ENCODE results near the gene MYO7A. TPM values are rescaled to one million over a fixed set of nuclear protein-coding genes. Genes with fewer than 3 reads are reported as not detected.

MYO7A gene
- total and polyA plus RNA-seq, 2 donors (not counting 3 experiments of a cell fraction or from before 2014, with no cell fraction given) = 1.3 to 3.6 TPM

- Histone ChIP-seq H3K4me3 (replicated peaks in 1 of 3; ENCODE audit: insufficient read depth in 1 of 3, low read depth in 1 of 3, low read length in 3 of 3) (no peak overlapping the region), H3K9me3 (replicated peaks; ENCODE audit: control insufficient read depth, insufficient read depth, low read length) (no peaks in the 10 kb centered on the region), H3K27me3 (ENCODE audit: control insufficient read depth in 2 of 2, insufficient read depth in 2 of 2, low read length in 2 of 2) (no peaks in the 10 kb centered on the region), H4K20me1 (replicated peaks; ENCODE audit: control insufficient read depth, extremely low read depth, insufficient read depth, low read length) (no peaks in the 10 kb centered on the region), H3K79me2 (ENCODE audit: control insufficient read depth, insufficient read depth, low read length) (no peaks in the 10 kb centered on the region), H3K4me1 (ENCODE audit: control insufficient read depth, extremely low read depth, insufficient read depth, low read length) (peaks cover 9% of the 10 kb centered on the region), H3K27ac (ENCODE audit: insufficient read depth, low read depth, low read length) (no peak overlapping the region), H3K4me2 (ENCODE audit: insufficient read depth, low read length) (no peak overlapping the region), H3K9me1 (replicated peaks; ENCODE audit: control insufficient read depth, extremely low read depth, insufficient read depth, low read length) (no peaks in the 10 kb centered on the region), H3K9ac (replicated peaks; ENCODE audit: extremely low read depth, insufficient read depth, low read length) (no peak overlapping the region), H2AFZ (ENCODE audit: low read depth, low read length) (no peak overlapping the region), H3K36me3 (ENCODE audit: control insufficient read depth in 2 of 2, extremely low read depth in 1 of 2, insufficient read depth in 2 of 2, low read length in 2 of 2) (no peaks in the 10 kb centered on the region)
- FAIRE-seq (no peak), DNase-seq (ENCODE audit: low read depth, low spot score) (no peak)
- BruUV-seq (replicated peaks) = no TSS peak
- intact Hi-C loops (cut with micrococcal nuclease) (no loop called here), dilution Hi-C loops (cut with MboI; ENCODE audit: extremely low pct_ligation_motif_present, low sequenced_read_pairs) (no loop called here)
- ChIA-PET POLR2A (no interaction called here), CTCF (interaction anchor here (1.3 to 4.6 kb wide), 2 partner anchors 50 kb away, joined by 3 to 32 read pairs; partner anchors contain the start of gene MYO7A)
- TF ChIP-seq CTCF (IDR thresholded peaks at IDR 0.05; ENCODE audit: extremely low read depth in 1 of 2, insufficient read depth in 1 of 2, low read depth in 1 of 2, low read length in 2 of 2) = no peak
- TF ChIP-seq POLR2A (IDR thresholded peaks at IDR 0.05; ENCODE audit: low read depth, low read length) = no peak
- TF ChIP-seq EZH2 (IDR thresholded peaks at IDR 0.05; ENCODE audit: borderline replicate concordance, low read depth, low read length, severe bottlenecking) = no peak
- no peak for TF ChIP-seq FOS (IDR thresholded peaks at IDR 0.05; ENCODE audit: borderline replicate concordance, insufficient read depth, low read length)
- no peak for TF ChIP-seq JUN (IDR thresholded peaks at IDR 0.05; ENCODE audit: borderline replicate concordance, insufficient read depth, insufficient read length, low read depth)
- no peak for TF ChIP-seq GATA2 (IDR thresholded peaks at IDR 0.05; ENCODE audit: insufficient read depth, insufficient read length, low read depth, low read length)
- TF ChIP-seq POLR2AphosphoS5 (IDR thresholded peaks at IDR 0.05; ENCODE audit: insufficient read depth, low read depth, low read length) = no peak
- TF ChIP-seq MYC (IDR thresholded peaks at IDR 0.05; ENCODE audit: low read depth, low read length) = no peak
- TF ChIP-seq MAX (IDR thresholded peaks at IDR 0.05; ENCODE audit: insufficient read depth, insufficient read length) = no peak
These were observed 49.0 kb downstream of the MYO7A start for GRCh38 chr11:77176996-77177395.

Data from endothelial cell of umbilical vein (primary cell).